DOHH2 (cell line): ENCODE measurements around the gene CACNA1E.

Experiments used
- H3F3A ChIP-seq: fragments of 200-600 bp; sonication (generic), shearing (Covaris generic); 2 replicates; pipeline ENCODE4 v1.6.0; 2016; ENCODE audit warnings: antibody characterized with exemption, mild to moderate bottlenecking; ENCODE audit not compliant: control insufficient read depth, insufficient read depth
- H3K27ac ChIP-seq: fragments of 200-600 bp; sonication (generic); 2 replicates; pipeline ENCODE4 v1.5.1; 2014; ENCODE audit warnings: low read depth, mild to moderate bottlenecking, low read length, moderate library complexity
- H3K27me3 ChIP-seq: fragments of 200-600 bp; sonication (generic); 2 replicates; pipeline ENCODE4 v1.6.1; 2014; ENCODE audit warnings: mild to moderate bottlenecking, low read length, mixed read lengths; ENCODE audit not compliant: control insufficient read depth
- H3K36me3 ChIP-seq: fragments of 200-600 bp; sonication (generic); 2 replicates; pipeline ENCODE4 v1.6.1; 2014; ENCODE audit warnings: mild to moderate bottlenecking, low read length, moderate library complexity, mixed read lengths; ENCODE audit not compliant: control insufficient read depth
- H3K4me1 ChIP-seq: fragments of 200-600 bp; sonication (generic); 2 replicates; pipeline ENCODE4 v1.6.1; 2014; ENCODE audit warnings: mild to moderate bottlenecking, low read length, mixed read lengths; ENCODE audit not compliant: control insufficient read depth
- H3K4me2 ChIP-seq: fragments of 200-600 bp; sonication (generic); 2 replicates; pipeline ENCODE4 v1.6.0; 2014; ENCODE audit warnings: mild to moderate bottlenecking, low read length, moderate library complexity
- H3K4me3 ChIP-seq: fragments of 200-600 bp; sonication (generic); 2 replicates; pipeline ENCODE4 v1.5.1; 2014; ENCODE audit warnings: mild to moderate bottlenecking, low read length, mixed read lengths
- H3K79me2 ChIP-seq: fragments of 200-600 bp; sonication (generic); 2 replicates; pipeline ENCODE4 v1.6.1; 2014; ENCODE audit warnings: mild to moderate bottlenecking, low read length, mixed read lengths; ENCODE audit not compliant: control insufficient read depth
- H3K9me2 ChIP-seq: fragments of 200-600 bp; sonication (generic); replicated peaks from 2 replicates; pipeline ENCODE4 v1.6.1; 2014; ENCODE audit warnings: mild to moderate bottlenecking, low read length, mixed read lengths; ENCODE audit not compliant: control insufficient read depth
- H3K9me3 ChIP-seq: fragments of 200-600 bp; sonication (generic); 2 replicates; pipeline ENCODE4 v1.6.1; 2014; ENCODE audit warnings: antibody characterized with exemption, low read length, mixed read lengths; ENCODE audit not compliant: control insufficient read depth, insufficient read depth
- H4K20me1 ChIP-seq: fragments of 200-600 bp; sonication (generic); 2 replicates; pipeline ENCODE4 v1.6.0; 2014; ENCODE audit warnings: low read depth, mild to moderate bottlenecking, antibody characterized with exemption, low read length, moderate library complexity; ENCODE audit not compliant: control insufficient read depth, insufficient read depth
- EZH2phosphoT487 ChIP-seq: fragments of 200-600 bp; sonication (generic); IDR thresholded peaks from 2 replicates; pipeline ENCODE4 v1.6.1; 2017; ENCODE audit warnings: borderline replicate concordance, mild to moderate bottlenecking, antibody characterized with exemption, low read length, moderate library complexity, mixed read lengths
- TF ChIP-seq, protein P1 (sequence below): fragments of 200-600 bp; sonication (generic); IDR thresholded peaks from one replicate; pipeline ENCODE4 v1.5.1; 2014; ENCODE audit warnings: antibody characterized with exemption, mild to moderate bottlenecking, low read depth, low read length; ENCODE audit not compliant: poor library complexity, severe bottlenecking

Gene CACNA1E

DNA sequence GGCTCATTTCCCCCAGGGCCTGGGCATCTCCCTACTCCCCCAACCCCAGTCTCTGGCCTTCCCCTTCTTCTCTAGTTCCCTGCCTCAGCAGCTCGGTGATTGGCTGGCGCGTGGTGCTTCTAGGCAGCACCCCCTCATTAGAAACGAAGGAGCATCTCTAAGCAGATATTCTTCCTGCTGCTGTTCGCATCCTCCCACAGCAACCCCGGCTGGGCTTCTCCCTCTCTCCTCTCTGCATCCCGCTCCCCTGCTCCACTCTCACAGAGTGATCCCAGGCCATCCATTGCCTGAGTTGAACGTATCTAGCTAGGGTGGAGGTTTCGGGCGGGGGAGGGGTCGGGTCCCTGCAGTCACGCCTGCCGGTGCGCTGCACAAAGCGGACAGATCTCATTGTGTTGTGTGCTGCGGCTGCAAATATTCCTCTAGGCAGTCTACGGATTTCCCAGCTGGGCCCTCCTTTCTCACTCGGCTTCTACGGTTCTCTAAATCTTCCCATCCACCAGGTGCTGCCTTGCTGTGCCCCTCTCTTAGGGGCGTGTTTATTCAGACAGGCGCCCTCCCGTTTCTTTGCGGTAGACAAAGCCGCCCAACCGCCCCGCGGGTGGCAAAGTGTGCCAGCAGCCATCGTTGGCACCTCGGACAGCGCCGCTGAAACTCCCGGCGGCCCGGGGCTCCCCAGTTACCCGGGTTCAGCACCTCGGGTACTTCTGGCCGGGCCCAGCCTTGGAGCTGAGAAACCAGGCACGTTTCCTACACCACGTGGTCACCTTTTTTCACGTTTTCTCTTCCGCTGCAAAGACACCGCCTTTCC is 2.2 kb downstream of the CACNA1E start:
- Histone ChIP-seq H3K4me3 (no peak overlapping the region), H3K27me3 (peaks cover 34% of the 10 kb centered on the region), H3K79me2 (no peaks in the 10 kb centered on the region), H3K4me2 (no peak overlapping the region), H3F3A (no peaks in the 10 kb centered on the region), H3K27ac (no peak overlapping the region), H3K9me3 (no peaks in the 10 kb centered on the region), H3K4me1 (no peaks in the 10 kb centered on the region), H4K20me1 (no peaks in the 10 kb centered on the region), H3K9me2 (no peaks in the 10 kb centered on the region), H3K36me3 (no peaks in the 10 kb centered on the region)
- TF ChIP-seq, protein P1, sequence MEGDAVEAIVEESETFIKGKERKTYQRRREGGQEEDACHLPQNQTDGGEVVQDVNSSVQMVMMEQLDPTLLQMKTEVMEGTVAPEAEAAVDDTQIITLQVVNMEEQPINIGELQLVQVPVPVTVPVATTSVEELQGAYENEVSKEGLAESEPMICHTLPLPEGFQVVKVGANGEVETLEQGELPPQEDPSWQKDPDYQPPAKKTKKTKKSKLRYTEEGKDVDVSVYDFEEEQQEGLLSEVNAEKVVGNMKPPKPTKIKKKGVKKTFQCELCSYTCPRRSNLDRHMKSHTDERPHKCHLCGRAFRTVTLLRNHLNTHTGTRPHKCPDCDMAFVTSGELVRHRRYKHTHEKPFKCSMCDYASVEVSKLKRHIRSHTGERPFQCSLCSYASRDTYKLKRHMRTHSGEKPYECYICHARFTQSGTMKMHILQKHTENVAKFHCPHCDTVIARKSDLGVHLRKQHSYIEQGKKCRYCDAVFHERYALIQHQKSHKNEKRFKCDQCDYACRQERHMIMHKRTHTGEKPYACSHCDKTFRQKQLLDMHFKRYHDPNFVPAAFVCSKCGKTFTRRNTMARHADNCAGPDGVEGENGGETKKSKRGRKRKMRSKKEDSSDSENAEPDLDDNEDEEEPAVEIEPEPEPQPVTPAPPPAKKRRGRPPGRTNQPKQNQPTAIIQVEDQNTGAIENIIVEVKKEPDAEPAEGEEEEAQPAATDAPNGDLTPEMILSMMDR: no peak
- no peak for TF ChIP-seq EZH2phosphoT487

GRCh38 chr1:181486098-181486420 is 2.7 kb downstream of the CACNA1E start:
- Histone ChIP-seq H3K27ac (no peak overlapping the region), H3K4me3 (no peak overlapping the region), H3K79me2 (no peaks in the 10 kb centered on the region), H3K9me3 (no peaks in the 10 kb centered on the region), H3K27me3 (peaks cover 31% of the 10 kb centered on the region), H3K9me2 (no peaks in the 10 kb centered on the region), H3F3A (no peaks in the 10 kb centered on the region), H3K4me2 (no peak overlapping the region), H4K20me1 (no peaks in the 10 kb centered on the region), H3K4me1 (no peaks in the 10 kb centered on the region), H3K36me3 (no peaks in the 10 kb centered on the region)
- TF ChIP-seq, protein P1: no peak
- no peak for TF ChIP-seq EZH2phosphoT487

- Histone ChIP-seq H3F3A (no peaks in the 10 kb centered on the region), H3K4me3 (no peak overlapping the region), H3K4me2 (no peak overlapping the region), H3K36me3 (no peaks in the 10 kb centered on the region), H3K9me3 (no peaks in the 10 kb centered on the region), H4K20me1 (no peaks in the 10 kb centered on the region), H3K9me2 (no peaks in the 10 kb centered on the region), H3K27ac (no peak overlapping the region), H3K27me3 (peaks cover 31% of the 10 kb centered on the region), H3K4me1 (no peaks in the 10 kb centered on the region), H3K79me2 (no peaks in the 10 kb centered on the region)
- TF ChIP-seq EZH2phosphoT487: no peak
- TF ChIP-seq, protein P1: no peak
Measured at GRCh38 chr1:181488866-181489265, 5.5 kb downstream of the CACNA1E start.
